PC-3 (cell line): ENCODE data around the gene BMP4. TPM values are rescaled to one million over a fixed set of nuclear protein-coding genes. Genes with fewer than 3 reads are reported as not detected.

ENCODE experiments used
- ATAC-seq: fragments of 200-7000 bp; cut with Tn5 transposase; 2 replicates; pipeline ENCODE4 v1.9.1; 2020; ENCODE audit warnings: mild to moderate bottlenecking, moderate library complexity
- BruUV-seq: library from RNA; stranded (reverse); fragments of 400-500 nt; replicated peaks from 2 replicates; lab custom pipeline; 2021; lab: Mats Ljungman, UMichigan
- CTCF ChIA-PET: fragments of 300-600 bp; sonication (Branson Sonifier 250); formaldehyde crosslinking; loops from one replicate; lab custom pipeline; 2022; ENCODE audit warnings: antibody characterized with exemption; lab: Charles Lee
- POLR2A ChIA-PET: fragments of 300-600 bp; sonication (Branson Sonifier 250); formaldehyde crosslinking; loops from one replicate; lab custom pipeline; 2022; ENCODE audit warnings: antibody characterized with exemption; ENCODE audit not compliant: unreplicated experiment; lab: Charles Lee
- DNase-seq: peaks from one replicate; pipeline ENCODE4 v3.0.0-alpha.2; 2015
- H2AFZ ChIP-seq: fragments of 300-600 bp; sonication (generic); 2 replicates; pipeline ENCODE4 v1.6.0; 2016; ENCODE audit warnings: antibody characterized with exemption, low read length
- H3F3A ChIP-seq: fragments of 300-600 bp; sonication (generic); one replicate; pipeline ENCODE4 v1.6.0; 2017; ENCODE audit warnings: antibody characterized with exemption, low read length, control low read depth, mild to moderate bottlenecking; ENCODE audit not compliant: unreplicated experiment
- H3K27ac ChIP-seq: fragments of 300-600 bp; sonication (generic); 2 replicates; pipeline ENCODE4 v1.5.1; 2016; ENCODE audit warnings: mild to moderate bottlenecking, low read length
- H3K27me3 ChIP-seq: fragments of 300-600 bp; sonication (generic); 2 replicates; pipeline ENCODE4 v1.6.1; 2016; ENCODE audit warnings: low read length, mixed read lengths
- H3K36me3 ChIP-seq: fragments of 300-600 bp; sonication (generic); 2 replicates; pipeline ENCODE4 v1.6.1; 2016; ENCODE audit warnings: low read depth, mixed run types, low read length, mixed read lengths
- H3K4me1 ChIP-seq: fragments of 300-600 bp; sonication (generic); 2 replicates; pipeline ENCODE4 v1.5.1; 2016; ENCODE audit warnings: low read length; ENCODE audit not compliant: insufficient read depth
- H3K4me2 ChIP-seq: fragments of 300-600 bp; sonication (generic); 2 replicates; pipeline ENCODE4 v1.6.0; 2016; ENCODE audit warnings: low read length
- H3K4me3 ChIP-seq: fragments of 300-600 bp; sonication (generic); 2 replicates; pipeline ENCODE4 v1.5.1; 2016; ENCODE audit warnings: mild to moderate bottlenecking, low read length, mixed read lengths
- H3K79me2 ChIP-seq: fragments of 300-600 bp; sonication (generic); 2 replicates; pipeline ENCODE4 v1.6.1; 2017; ENCODE audit warnings: low read length, mixed read lengths
- H3K9ac ChIP-seq: fragments of 300-600 bp; sonication (generic); 2 replicates; pipeline ENCODE4 v1.6.0; 2016; ENCODE audit warnings: mild to moderate bottlenecking, low read length
- H3K9me2 ChIP-seq: fragments of 300-600 bp; sonication (generic); replicated peaks from 2 replicates; pipeline ENCODE4 v1.6.1; 2016; ENCODE audit warnings: mixed run types, low read length, mixed read lengths
- H3K9me3 ChIP-seq: fragments of 300-600 bp; sonication (generic); 2 replicates; pipeline ENCODE4 v1.6.1; 2016; ENCODE audit warnings: low read length, mixed read lengths
- H4K20me1 ChIP-seq: fragments of 300-600 bp; sonication (generic); 2 replicates; pipeline ENCODE4 v1.6.1; 2016; ENCODE audit warnings: low read length, mixed read lengths
- EZH2 ChIP-seq: fragments of 300-600 bp; sonication (generic); IDR thresholded peaks from one replicate; pipeline ENCODE4 v1.6.1; 2017; ENCODE audit warnings: antibody characterized with exemption, mild to moderate bottlenecking, low read length; ENCODE audit not compliant: unreplicated experiment
- EZH2phosphoT487 ChIP-seq: fragments of 300-600 bp; sonication (generic); IDR thresholded peaks from 2 replicates; pipeline ENCODE4 v1.6.1; 2018; ENCODE audit warnings: mild to moderate bottlenecking, antibody characterized with exemption, low read length, borderline replicate concordance
- intact Hi-C: fragments of 100-400 bp; cut with micrococcal nuclease; formaldehyde crosslinking; loops from 2 replicates; pipeline ENCODE4 v1.9.0; 2023
- total RNA-seq: library from RNA; depleted of rRNA; stranded (reverse); fragments of >200 nt; gene quantifications from 2 replicates; pipeline ENCODE4 v1.2.3, GENCODE V29; 2014
- TF ChIP-seq, protein P1 (sequence below): fragments of 300-600 bp; sonication (generic); conservative IDR thresholded peaks from 2 replicates; pipeline ENCODE4 v1.5.1; 2017; ENCODE audit warnings: antibody characterized with exemption, low read depth, mild to moderate bottlenecking, low read length

The BMP4 gene
- total RNA-seq, 1 experiment from 2014 or later: 8.7 TPM

DNA sequence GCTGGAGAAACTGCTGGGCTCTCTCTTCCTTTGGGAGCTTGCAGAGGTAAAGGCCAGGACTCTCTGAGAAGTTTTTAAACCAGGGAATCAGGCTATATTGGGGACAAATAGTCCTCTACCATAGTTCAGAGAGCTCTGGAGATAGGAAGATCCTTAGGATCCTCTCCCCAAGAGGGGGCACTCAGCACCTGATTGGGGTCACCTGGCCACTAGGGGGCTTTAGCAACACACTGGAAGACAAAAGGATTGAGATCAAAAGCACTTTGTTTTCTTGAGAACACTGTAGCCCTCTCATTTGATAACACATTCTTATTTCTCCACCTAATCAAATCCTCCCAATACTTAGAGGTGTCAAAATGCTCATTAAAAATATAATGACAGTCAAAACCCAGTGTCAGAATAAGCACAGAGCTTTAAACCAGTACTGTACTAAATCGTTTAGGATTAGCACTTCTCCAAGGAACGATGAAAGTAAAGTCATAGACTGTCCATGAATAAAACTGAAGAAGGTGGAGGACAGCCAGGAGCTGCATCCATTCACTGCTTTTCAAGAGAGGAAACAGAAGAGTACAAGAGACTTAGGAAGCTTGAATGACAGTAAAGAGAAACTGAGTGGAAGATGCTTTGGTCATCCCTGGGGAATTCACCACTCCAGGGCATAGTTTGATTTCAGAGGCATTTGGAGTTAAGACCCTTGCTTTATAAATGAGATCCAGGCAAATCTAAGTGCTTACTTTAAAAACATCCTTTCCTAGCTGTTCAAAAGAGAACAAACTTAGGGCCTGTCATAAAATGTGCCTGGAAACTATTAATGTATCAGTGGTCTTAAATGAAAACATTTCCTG is 26.5 kb downstream of the BMP4 start:
- ATAC-seq (peak; percentile 68), DNase-seq (peak; percentile 68)
- no TSS peak for BruUV-seq
- H3K9me3 ChIP-seq: no peaks in the 10 kb centered on the region
- no peaks in the 10 kb centered on the region for H3K79me2 ChIP-seq
- H3K4me2 ChIP-seq: no peak overlapping the region
- peaks cover 25% of the 10 kb centered on the region for H3K4me1 ChIP-seq
- no peak overlapping the region for H3K9ac ChIP-seq
- H3K27ac ChIP-seq: no peak overlapping the region
- no peaks in the 10 kb centered on the region for H3K27me3 ChIP-seq
- no peaks in the 10 kb centered on the region for H3F3A ChIP-seq
- ChIA-PET POLR2A (interaction anchor here (0.5 to 0.6 kb wide), 2 partner anchors 234 to 430 kb away, joined by 3 to 11 read pairs; no protein-coding TSS in a partner anchor), CTCF (interaction anchor here (0.6 to 1.0 kb wide), 5 partner anchors 23 to 418 kb away, joined by 3 to 6 read pairs (median 3); no protein-coding TSS in a partner anchor)
- H2AFZ ChIP-seq: 0 out of 2 replicates have a peak overlapping the region, but pooled peaks have one; percentile 21
- TF ChIP-seq EZH2phosphoT487 (no peak), EZH2 (no peak)
- TF ChIP-seq, protein P1, sequence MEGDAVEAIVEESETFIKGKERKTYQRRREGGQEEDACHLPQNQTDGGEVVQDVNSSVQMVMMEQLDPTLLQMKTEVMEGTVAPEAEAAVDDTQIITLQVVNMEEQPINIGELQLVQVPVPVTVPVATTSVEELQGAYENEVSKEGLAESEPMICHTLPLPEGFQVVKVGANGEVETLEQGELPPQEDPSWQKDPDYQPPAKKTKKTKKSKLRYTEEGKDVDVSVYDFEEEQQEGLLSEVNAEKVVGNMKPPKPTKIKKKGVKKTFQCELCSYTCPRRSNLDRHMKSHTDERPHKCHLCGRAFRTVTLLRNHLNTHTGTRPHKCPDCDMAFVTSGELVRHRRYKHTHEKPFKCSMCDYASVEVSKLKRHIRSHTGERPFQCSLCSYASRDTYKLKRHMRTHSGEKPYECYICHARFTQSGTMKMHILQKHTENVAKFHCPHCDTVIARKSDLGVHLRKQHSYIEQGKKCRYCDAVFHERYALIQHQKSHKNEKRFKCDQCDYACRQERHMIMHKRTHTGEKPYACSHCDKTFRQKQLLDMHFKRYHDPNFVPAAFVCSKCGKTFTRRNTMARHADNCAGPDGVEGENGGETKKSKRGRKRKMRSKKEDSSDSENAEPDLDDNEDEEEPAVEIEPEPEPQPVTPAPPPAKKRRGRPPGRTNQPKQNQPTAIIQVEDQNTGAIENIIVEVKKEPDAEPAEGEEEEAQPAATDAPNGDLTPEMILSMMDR: peak; percentile 94
- no peaks in the 10 kb centered on the region for H3K9me2 ChIP-seq
- no peaks in the 10 kb centered on the region for H4K20me1 ChIP-seq
- H3K4me3 ChIP-seq: no peak overlapping the region
- no peaks in the 10 kb centered on the region for H3K36me3 ChIP-seq
- intact Hi-C loops: loop anchor here (1.0 to 2.0 kb wide), 4 partner anchors 23 to 391 kb away; no protein-coding TSS in a partner anchor

DNA sequence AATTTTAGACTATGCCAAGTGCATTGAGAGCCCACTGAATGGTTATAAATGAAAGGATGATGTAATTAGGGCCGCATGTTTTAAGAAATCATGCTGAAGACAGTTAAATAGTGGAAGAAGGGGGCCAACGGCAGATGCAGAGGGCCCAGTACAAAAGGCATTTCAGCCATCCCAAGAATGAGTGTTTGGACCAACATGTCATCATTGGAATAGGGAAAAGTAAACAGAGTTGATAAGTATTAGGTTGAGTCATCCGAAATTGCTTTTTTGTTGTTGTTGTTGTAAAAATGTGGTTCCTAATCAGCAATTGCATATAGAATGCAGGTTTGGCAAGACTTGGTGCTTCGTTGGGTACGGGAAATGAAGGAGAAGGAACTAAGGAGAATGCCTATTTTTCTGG is 29.5 kb downstream of the BMP4 start:
- peak; percentile 46 for DNase-seq
- no peak overlapping the region for H3K4me2 ChIP-seq
- no peaks in the 10 kb centered on the region for H3K79me2 ChIP-seq
- H3F3A ChIP-seq: no peaks in the 10 kb centered on the region
- CTCF ChIA-PET: no interaction called here
- H3K27me3 ChIP-seq: no peaks in the 10 kb centered on the region
- H3K9me3 ChIP-seq: no peaks in the 10 kb centered on the region
- intact Hi-C loops: no loop called here
- H3K4me3 ChIP-seq: no peak overlapping the region
- H3K4me1 ChIP-seq: peaks cover 29% of the 10 kb centered on the region
- no peaks in the 10 kb centered on the region for H4K20me1 ChIP-seq
- POLR2A ChIA-PET: no interaction called here
- H3K27ac ChIP-seq: no peak overlapping the region
- BruUV-seq: no TSS peak
- H3K36me3 ChIP-seq: no peaks in the 10 kb centered on the region
- H2AFZ ChIP-seq: no peak overlapping the region
- H3K9ac ChIP-seq: no peak overlapping the region
- ATAC-seq: no peak
- TF ChIP-seq, protein P1: no peak
- no peak for TF ChIP-seq EZH2phosphoT487
- no peak for TF ChIP-seq EZH2
- no peaks in the 10 kb centered on the region for H3K9me2 ChIP-seq
